Fibroblast of skin of scalp (primary cell): ENCODE results near the gene MEX3A.
A peak's percentile ranks its signal among the peaks of the same experiment; 100 is the strongest.

Experiments used
- DNase-seq: peaks from one replicate; pipeline ENCODE4 v3.0.0-alpha.2; 2013

MEX3A gene

GRCh38 chr1:156102633-156103511, 20.6 kb upstream of the MEX3A start:
- DNase-seq, result peak; percentile 81

GRCh38 chr1:156101880-156102279, 19.6 kb upstream of the MEX3A start:
- DNase-seq, result no peak

GRCh38 chr1:156100205-156100995, 18.1 kb upstream of the MEX3A start:
- DNase-seq, result no peak

GRCh38 chr1:156099282-156099681, 17.0 kb upstream of the MEX3A start:
- DNase-seq, result no peak

- DNase-seq, result no peak
These were observed 16.5 kb upstream of the MEX3A start for GRCh38 chr1:156098784-156099183.

- no peak for DNase-seq
These were observed 15.4 kb upstream of the MEX3A start for GRCh38 chr1:156097499-156098178.

- peak; percentile 89 for DNase-seq
These were observed 14.6 kb upstream of the MEX3A start for GRCh38 chr1:156096640-156097391.

GRCh38 chr1:156095906-156096508, 13.7 kb upstream of the MEX3A start:
- DNase-seq, result no peak

GRCh38 chr1:156091610-156092009, 9.3 kb upstream of the MEX3A start:
- DNase-seq, result no peak

GRCh38 chr1:156090840-156091188, 8.5 kb upstream of the MEX3A start:
- peak; percentile 75 for DNase-seq

- DNase-seq, result no peak
These were observed 8.0 kb upstream of the MEX3A start for GRCh38 chr1:156090138-156090839.

GRCh38 chr1:156089704-156090103, 7.4 kb upstream of the MEX3A start:
- no peak for DNase-seq

GRCh38 chr1:156086256-156086662, 4.0 kb upstream of the MEX3A start:
- no peak for DNase-seq

GRCh38 chr1:156083800-156084790, 1.8 kb upstream of the MEX3A start:
- no peak for DNase-seq

GRCh38 chr1:156081917-156082308, 352 bp downstream of the MEX3A start:
- DNase-seq, result no peak

- peak; percentile 43 for DNase-seq
These were observed 917 bp downstream of the MEX3A start for GRCh38 chr1:156081180-156081916.

- no peak for DNase-seq
These were observed 1.4 kb downstream of the MEX3A start for GRCh38 chr1:156080863-156081179.

GRCh38 chr1:156080241-156080862, 1.9 kb downstream of the MEX3A start:
- no peak for DNase-seq

- no peak for DNase-seq
These were observed 2.5 kb downstream of the MEX3A start for GRCh38 chr1:156079762-156080161.
